KG1 (cell line): ENCODE data around the gene CHRFAM7A.
"Not testable (repeated sequence)": the region's sequence is repeated elsewhere in the genome, so short reads cannot be mapped to it uniquely, and the experiment has no call there.

Experiments
- DNase-seq: peaks from one replicate; lab custom pipeline; 2025; lab: John Stamatoyannopoulos, UW

CHRFAM7A gene

DNA sequence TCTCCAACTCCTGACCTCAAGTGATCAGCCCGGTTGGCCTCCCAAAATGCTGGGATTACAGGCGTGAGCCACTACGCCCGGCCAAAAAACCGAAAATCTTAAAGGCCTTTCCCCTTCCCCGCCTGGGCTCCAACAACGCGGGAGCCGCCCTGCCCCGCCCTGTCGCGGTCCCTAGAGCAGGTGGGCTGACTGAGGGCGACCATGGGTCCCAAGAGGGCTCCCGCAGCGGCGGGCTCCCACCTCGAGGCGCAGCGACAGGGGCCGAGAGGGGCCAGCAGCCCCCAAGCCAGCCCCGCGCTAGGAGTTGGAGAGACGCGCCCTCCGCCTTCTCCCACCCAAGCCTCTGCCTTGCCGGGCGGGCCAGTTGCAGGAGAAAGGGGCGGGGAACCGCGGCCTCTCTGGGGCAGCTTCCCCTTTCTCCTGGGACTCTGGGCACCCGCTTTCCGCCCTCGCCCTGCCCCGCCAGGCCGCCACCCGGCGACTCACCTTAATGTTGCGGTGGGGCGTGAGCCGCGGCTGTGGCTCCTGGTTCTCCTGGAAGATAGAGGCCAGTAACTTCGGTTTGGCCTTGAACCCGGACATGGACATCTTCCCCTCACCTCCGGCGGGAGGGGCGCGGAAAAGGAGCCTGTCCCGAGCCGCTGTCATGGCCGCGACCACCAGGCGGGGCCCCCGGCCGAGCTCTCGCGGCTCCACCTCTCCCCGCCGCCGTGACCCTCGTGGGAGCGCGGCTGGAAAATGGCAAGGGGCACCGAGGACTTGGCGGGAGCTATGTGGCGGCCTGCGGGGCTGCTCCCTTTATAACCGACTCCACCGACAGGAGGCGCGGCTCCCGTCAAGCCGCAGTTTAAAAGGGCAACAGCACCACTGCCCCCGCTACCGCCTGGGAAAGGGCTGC, at the start of gene CHRFAM7A:
Gene CHRFAM7A, minus strand, starts transcription at position 775 of the 898 bp plus-strand sequence. CDS start 10,189 bp downstream, outside the sequence.
- not testable (repeated sequence) for DNase-seq

DNA sequence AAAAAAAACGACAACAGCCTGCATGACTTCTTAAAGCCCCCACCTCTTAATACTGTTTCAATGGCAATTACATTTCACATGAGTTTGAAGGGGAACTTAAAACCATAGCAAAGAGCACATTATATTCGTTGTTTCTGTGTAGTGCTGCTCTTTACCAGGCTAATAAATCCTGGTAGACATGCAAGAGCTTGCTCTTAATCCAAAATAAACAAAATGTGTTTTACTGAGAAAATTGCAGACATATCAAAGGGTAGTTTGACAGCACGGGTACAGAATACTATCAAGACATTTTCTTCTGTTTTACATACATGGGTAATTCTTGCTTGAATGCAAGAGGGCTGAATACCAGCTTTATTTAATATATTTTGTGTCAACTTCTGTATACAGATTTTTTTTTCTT, 45.0 kb upstream of the CHRFAM7A start:
- not testable (repeated sequence) for DNase-seq

DNA sequence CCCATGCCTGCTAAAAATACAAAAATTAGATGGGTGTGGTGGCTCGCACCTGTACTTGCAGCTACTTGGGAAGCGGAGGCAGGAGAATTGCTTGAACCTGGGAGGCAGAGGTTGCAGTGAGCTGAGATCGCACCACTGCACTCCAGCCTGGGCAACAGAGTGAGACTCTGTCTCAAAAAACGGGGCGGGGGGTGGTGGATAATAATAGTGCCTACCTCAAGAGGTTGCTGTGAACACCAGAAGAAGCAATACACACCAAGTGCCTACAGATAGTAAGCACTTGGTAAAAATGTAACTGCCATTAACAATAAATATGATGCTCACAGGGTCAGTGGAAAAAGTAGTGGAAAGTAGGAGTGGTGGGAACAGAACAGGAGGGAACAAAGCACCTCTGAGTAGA, 42.5 kb upstream of the CHRFAM7A start:
- DNase-seq: not testable (repeated sequence)

DNA sequence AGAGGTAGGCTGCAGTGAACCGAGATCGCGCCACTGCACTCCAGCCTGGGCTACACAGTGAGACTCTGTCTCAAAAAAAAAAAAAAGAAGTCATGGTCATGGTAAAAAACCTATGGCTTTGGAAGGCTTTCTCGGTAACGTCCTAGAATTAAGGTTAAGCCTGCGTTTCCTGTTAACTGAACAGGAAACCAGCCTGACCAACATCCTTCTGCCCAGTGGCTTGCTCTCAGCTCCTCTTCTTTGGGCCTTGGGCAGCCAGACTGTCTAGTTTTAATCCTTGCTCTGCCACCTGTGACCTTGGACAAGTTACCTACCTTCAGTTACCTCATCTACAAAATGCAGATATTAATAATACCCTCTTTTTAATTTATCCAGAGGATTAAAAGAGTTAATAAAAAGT, 27.4 kb upstream of the CHRFAM7A start:
- DNase-seq: not testable (repeated sequence)

DNA sequence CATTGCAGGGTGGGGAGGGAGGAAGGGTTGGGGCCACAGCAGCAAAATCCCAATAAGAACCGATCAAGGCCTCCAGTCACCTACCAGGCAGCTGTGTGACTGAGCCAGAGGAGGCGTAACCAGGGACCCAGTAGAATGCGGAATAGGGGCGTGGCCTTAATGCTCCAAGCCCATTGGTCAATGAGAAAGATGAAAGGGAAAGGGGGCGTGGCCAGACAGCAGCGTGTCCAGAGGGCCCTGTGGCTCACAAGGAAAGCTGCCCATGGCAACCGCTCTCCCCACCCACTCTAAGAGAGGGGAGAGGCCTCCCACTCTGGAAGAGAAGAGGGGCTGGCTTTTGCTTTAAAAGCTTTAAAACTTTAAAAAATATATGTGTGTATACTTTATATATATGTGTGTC, 20.8 kb upstream of the CHRFAM7A start, which contains the start of gene GOLGA8R:
Gene GOLGA8R, minus strand, starts transcription at position 101 of the 400 bp plus-strand sequence. Its CDS starts 98 bp downstream, at position 3.
- not testable (repeated sequence) for DNase-seq

DNA sequence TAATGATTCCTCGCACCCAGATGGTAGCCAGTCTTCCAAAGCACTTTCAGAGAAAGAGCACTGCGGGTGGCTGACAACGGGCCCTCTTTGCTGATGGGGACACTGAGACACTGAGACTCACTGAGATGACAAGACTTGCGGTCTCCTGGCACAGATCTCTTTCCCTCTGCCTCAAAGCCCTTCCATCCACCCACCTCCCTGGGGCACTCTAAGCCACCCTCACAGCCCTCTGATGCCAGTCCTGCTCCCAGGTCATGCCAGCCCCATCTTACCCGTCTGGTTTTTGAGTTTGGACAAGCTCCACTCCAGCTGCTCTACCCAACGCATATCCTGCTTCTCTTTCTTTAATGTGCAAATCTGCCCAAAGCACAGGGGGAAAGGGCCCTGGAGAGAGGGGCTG, 14.3 kb upstream of the CHRFAM7A start:
- not testable (repeated sequence) for DNase-seq

DNA sequence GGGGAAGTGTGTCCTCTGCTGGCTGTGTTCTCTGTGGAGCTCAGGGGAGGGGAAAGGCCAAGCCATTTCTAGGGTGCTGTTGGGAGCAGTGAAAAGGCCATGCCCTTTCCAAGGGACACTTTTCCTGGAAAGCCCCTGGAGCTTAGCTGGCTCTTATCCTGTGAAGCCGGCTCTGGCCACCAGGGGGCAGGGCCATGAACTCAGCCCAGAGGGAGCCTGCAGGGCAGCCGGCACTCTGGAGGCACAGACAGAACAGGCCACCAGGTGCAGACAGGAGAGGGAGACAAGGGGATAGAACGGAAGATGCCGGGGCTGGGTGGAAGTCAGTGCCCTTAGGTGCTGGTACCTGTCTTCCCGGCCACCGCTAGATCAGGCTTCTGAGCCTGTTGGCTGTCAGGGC, 5.6 kb upstream of the CHRFAM7A start:
- DNase-seq: not testable (repeated sequence)

DNA sequence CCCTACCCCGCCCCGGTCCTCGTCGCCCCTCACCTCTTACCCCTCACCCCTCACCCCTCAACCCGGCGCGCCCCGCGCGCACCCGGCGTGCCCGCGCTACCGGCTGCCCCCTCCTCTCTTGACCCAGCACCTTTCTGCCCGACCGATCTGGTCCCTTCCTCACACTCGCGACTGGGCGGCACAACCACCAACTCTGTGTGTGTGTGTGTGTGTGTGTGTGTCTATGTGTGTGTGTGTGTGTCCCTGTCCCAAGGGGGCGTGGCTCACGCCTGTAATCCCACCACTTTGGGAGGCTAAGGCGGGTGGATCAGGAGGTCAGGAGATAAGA, 288 bp upstream of the CHRFAM7A start:
- not testable (repeated sequence) for DNase-seq

DNA sequence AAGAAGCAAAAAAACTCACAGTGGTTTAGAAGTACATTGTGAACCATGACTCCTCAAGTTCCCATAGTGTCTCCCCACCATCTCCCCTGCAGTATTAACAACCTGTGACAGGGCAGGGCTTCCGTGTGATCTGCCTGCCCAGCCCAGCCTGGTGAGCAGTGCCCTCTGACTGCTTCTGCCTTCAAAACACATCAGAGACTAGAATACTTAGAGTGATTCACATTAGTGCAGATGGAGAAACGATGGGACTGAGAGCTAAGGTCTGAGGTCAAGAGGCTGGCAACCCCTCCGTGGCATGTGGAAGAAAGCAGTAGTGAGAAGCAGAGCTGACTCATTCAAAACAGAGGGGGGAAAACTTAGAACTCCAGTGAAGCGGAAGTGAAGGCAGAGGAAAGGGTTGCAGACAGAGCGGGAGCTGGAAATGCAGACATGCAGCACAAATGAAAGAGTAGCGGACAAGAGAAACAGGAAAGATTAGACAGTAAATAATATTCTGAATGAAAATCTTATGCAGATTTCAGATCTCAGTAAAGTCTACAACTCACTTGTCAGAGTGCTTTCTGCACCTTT, 6.9 kb downstream of the CHRFAM7A start:
- DNase-seq: not testable (repeated sequence)

DNA sequence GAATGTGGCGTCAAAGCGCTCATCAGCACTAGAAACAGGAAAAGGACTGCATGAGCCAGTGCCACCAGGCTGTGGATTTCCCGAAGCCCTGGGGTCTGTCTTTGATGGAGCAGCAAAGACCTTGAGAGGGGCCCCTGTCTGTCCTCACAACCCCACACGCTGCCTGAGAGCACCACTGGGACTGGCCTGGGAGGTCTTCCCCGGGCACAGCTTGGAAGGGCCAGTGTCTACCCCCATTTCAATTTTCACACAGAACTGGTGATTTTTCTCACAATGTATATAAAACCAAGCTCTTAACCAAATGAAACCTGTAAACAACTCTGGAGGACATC, 16.3 kb downstream of the CHRFAM7A start:
- not testable (repeated sequence) for DNase-seq

DNA sequence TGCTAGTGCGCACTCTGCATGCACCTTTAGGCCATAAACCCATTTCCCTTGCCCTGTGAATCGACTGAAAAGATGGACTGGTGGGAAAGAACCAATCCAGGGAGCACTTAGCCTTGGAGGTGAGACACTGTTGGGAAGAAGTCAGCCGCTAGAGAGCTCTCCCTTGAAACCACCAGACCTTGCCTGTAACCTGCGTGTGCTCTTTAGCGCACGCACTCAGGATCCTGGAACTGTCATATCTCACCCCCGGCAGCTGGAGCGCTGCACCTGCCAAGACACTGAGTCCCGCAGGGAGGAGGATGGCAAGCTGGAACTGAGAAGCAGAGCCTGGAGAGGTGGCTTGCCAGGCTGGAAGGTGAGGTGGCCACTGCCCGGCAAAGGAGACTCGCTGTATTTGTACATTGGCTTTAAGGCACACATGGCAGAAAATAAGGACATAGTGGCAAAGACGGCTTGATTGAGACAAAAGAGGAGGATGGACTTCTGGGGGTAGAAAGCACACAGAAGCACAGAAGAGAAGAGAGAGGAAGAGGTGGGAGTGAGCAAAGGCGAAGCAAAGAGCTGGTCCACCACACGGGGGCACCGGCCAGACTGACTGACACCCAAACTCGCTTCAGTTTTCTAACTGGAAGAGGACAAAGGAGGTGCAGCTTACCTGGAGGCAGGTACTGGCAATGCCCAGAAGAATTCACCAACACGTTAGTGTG, 16.8 kb downstream of the CHRFAM7A start:
- not testable (repeated sequence) for DNase-seq

DNA sequence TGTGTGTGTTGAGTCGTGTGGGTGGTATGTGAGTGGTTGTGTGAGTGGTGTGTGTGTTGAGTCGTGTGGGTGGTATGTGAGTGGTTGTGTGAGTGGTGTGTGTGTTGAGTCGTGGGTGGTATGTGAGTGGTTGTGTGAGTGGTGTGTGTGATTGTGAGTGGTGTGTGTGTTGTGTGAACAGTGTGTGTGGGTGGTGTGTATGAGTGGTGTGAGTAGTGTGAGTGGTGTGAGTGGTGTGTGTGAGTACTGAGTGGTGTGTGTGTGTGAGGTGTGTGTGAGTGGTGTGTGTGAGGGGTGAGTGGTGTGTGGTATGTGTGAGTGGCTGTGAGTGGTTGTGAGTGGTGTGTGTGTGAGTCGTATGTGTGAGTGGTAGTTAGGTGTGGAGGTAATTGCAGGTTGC, 17.5 kb downstream of the CHRFAM7A start:
- DNase-seq: not testable (repeated sequence)

DNA sequence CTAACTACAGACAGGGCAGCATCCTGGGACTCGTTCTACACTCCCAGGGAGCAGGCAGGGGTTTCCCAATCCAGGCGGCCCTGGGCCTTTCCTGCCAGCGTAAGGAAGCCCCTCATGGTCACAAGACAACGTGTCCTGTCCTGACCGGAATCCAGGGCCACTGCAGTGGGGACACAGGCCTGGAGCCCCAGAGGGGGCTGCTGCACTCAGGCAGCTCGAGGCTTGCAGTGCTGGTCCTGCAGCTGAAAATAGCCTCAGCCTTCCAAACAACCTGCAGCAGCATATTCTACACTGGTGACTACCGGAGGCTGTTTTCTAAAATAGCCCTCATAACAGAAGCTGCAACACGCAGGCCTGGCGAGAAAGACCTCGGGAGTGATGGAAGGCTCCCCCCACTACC, 18.5 kb downstream of the CHRFAM7A start:
- DNase-seq: not testable (repeated sequence)

DNA sequence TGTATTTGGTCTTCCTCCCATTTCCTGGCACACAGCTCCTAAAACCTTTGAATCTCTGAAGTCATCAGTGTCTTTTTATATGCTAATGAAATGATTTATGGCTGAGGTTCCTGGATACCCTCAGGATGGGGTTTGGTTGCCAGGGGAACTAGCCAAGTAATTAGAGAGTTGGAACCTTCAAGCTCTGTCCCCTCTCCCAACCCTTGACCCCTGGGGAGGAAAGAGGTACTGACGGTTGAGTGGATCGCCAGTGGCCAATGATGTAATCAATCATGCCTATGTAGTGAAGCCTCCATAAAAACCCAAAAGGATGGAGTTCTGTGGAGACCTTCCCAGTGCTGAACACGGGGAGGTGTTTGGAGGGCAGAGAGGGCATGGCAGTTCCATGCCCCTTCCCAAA, 25.1 kb downstream of the CHRFAM7A start:
- not testable (repeated sequence) for DNase-seq

DNA sequence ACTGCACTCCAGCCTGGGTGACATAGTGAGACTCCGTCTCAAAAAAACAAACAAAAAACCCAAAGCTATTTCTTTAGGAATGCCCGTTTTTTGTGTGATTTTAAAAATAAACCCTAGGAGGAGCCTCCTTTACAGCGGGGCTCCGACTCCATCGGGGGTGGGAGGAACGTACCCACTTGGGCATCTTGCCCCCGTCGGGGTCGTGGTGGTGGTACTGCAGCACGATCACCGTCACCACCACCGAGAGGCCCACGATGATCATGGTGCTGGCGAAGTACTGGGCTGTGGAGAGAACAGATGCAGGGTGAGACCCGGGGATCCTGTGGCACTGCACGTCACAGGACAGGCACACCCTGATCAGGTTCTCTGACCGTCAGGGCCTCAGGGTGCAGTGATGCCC, 26.1 kb downstream of the CHRFAM7A start:
- DNase-seq: not testable (repeated sequence)

DNA sequence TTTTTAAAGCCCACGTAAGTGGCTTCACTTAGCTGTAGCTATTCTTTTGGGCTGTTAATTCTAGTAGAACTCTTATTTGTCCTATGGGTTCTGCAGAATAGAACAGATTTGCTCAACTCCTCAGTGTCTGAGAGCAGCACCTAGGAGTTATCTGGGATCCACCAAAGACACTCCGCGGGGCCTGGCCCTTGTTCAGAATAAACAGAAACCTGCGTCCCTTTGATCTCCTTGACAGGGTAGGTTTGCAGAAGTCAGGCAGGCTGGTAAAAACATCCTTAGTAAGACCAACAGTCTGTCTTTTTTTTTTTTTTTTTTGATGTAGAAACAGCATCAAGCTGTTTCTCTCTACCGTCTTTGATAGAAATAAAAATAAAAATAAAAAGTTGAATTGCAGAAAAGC, 31.9 kb downstream of the CHRFAM7A start:
- DNase-seq: not testable (repeated sequence)

DNA sequence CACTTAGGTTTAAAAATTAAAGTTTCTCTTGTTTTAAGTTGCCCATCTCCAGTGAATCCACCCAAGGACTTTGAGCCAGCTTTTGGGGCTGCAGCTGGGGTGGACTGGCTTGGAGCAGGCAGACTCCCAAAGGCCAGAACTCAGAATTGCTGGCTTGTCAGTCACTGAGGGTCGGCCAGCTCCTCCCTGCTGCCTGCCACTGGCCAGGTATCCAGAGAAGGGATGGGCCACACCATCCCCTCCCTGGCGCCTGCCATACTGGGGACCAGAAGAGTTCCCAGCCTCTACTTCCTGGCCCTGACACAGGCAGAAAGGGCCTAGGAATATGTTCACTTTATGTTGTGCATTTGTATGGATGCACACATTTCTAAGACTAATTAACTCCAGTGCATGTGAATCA, 32.4 kb downstream of the CHRFAM7A start:
- not testable (repeated sequence) for DNase-seq

DNA sequence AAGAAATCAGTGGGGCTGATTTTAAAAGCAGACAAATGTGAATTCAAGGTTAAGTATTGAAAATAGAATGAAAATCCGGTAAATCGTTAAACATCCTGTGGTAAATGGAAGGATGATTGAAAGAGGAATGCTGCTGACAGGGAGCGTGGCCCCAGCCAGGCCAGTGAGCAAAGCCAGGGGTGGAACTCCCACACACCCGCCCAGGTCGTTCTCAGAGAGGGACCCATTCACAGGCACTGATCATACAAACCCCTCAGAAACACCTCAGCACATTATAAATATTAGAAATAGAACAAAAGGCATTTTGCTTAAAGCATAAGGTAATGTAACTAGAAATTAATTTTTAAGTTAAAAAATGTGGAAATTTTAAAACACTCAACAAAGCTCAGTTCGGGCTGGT, 38.3 kb downstream of the CHRFAM7A start:
- not testable (repeated sequence) for DNase-seq

DNA sequence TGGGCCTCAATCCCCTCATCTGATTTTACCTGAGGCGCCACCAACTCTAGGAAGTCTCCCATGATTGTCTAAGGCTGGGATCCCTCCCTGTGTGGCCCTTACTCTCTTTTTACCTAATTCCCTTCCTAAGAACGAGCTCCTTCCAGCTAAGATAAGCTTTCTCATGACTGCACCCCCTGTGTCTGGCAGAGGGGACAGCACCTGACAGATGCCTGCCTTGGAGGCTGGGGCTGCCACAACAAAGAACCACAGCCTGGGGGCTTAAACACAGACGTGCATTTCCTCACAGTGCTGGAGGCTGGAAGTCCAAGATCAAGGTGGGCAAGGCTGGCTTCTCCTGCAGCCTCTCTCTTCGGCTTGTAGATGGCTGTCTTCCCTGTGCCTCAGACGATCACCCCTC, 43.5 kb downstream of the CHRFAM7A start:
- DNase-seq: not testable (repeated sequence)

DNA sequence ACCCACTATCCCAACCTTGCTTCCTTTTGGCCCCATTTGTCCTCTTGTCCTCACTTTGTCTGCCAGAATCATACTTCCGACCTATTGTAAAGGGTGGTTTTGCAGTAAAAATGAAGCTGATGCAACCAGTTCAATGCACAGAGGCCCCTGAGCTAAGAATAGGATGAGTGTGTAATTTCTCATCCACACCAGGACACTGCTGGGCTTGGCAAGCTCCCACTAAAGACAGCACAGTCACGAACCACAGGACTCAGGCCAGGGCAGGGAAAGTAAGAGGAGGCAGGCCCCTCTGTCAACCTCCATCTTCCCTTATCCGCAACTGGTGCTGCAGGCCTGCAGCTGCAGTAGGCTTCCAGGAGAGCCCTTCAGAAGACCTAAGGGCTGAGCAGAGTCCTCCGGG, 56.8 kb downstream of the CHRFAM7A start:
- not testable (repeated sequence) for DNase-seq

DNA sequence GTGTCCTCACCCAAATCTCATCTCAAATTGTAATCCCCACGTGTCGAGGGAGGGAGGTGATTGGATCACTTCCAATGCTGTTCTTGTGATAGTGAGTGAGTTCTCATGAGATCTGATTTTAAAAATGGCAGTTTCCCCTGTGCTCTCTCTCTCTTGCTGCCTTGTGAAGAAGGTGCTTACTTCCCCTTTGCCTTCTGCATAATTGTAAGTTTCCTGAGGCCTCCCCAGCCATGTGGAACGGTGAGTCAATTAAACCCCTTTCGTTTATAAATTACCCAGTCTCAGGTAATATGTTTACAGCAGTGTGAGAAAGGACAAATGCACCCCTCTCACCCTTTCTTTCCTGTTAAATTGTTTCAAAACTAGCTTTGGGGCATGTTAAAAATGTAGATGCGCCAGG, 59.2 kb downstream of the CHRFAM7A start:
- DNase-seq: not testable (repeated sequence)

DNA sequence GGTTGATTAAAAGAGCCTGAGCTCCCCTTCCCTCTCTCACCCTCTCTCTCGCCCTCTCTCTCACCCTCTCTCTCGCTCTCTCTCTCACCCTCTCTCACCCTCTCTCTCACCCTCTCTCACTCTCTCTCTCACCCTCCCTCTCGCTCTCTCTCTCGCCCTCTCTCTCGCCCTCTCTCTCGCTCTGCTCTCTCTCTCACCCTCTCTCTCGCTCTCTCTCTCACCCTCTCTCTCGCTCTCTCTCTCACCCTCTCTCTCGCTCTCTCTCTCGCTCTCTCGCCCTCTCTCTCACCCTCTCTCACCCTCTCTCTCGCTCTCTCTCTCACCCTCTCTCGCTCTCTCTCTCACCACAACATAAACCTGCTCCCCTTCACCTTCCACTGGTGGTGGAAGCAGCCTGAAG, 67.2 kb downstream of the CHRFAM7A start:
- DNase-seq: not testable (repeated sequence)

DNA sequence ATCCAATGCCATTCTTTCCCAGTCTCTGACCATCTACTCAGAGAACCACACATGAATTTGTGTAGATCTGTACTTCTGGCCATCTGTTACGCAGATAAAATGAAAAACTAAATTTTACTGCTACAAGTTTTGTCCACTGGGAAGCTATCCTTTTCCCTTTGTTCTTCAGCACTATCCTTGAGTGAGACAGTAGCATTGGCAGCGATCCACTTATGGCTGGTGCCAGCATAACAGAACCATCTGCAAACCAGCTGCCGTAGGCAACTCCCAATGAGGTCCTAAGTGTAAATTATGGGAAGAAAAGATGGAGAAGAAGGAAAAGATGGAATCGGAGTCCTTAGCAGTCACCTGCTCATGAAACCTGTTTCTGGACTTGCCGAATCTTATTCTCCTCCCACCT, 72.3 kb downstream of the CHRFAM7A start:
- DNase-seq: not testable (repeated sequence)
